Measurements from ENCODE around the gene TNFRSF18. TPM values are rescaled to one million over a fixed set of nuclear protein-coding genes. Genes with fewer than 3 reads are reported as not detected.
A peak's percentile ranks its signal among the peaks of the same experiment; 100 is the strongest.

Gene TNFRSF18
- total and polyA plus RNA-seq, 7 experiments from 2014 or later, result 0.32 to 81.7 (median 7.6) TPM; not detected in 3

DNA sequence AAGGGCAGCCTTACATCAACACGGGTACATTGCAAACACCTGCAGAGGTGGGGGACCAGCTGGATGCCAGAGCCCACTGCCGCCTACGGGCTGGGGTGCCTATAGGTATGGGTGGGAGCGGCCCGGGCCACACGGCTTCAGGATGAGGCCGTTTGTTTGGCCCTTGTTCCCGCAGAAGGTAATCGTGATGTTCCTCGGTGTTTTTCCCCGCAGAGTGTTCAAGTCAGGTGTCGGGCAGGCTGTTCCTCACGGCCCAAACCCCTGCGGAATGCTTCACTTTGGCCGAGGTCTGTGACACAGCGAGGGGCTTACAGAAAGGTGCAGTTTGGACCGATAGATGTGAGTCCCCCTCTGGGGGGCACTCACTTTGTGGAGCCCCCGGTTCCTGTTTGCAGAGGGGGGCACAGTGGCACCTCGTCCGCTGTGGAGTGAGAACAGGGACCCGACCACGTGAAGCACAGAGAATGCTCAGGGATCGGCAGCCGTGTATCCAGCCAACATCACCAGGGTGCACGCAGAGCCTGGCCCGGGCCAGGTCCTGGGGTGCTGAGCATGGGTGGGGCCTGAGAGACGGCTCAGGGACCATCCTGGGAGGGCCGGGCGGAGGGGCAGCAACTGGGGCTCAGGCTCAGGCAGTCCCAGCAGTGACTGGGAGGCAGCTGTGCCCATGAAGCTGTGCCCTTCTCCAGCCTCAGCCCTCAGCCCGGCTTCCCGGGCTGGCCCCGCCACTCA, 33.2 kb downstream of the TNFRSF18 start:
- DNase-seq, result no peak
- Mint-ChIP-seq H3K9me3 (peaks cover 0 to 2% (median 0%) of the 10 kb centered on the region in 11 donors), H3K4me1 (peaks cover 7 to 25% (median 9%) of the 10 kb centered on the region in 7 donors), H3K4me3 (peak overlapping the region in 6 of 10 donors; percentile 6 to 58 (median 38)), H3K36me3 (no peaks in the 10 kb centered on the region), H3K27ac (peak overlapping the region in 1 of 9 donors; percentile 49), H3K27me3 (peaks cover 4 to 23% (median 4%) of the 10 kb centered on the region in 5 donors)
- Histone ChIP-seq H3K9me3 (ENCODE audit: control insufficient read depth in 2 of 3, low read length in 3 of 3) (no peaks in the 10 kb centered on the region), H3K4me3 (ENCODE audit: low read length) (peak overlapping the region; percentile 24), H3K36me3 (ENCODE audit: control insufficient read depth in 2 of 3, insufficient read depth in 3 of 3, low read length in 3 of 3) (no peaks in the 10 kb centered on the region), H3K27me3 (ENCODE audit: control insufficient read depth in 2 of 2, insufficient read depth in 2 of 2, low read length in 2 of 2) (no peaks in the 10 kb centered on the region), H3K4me1 (ENCODE audit: control insufficient read depth in 2 of 2, insufficient read depth in 2 of 2, low read length in 2 of 2) (peaks cover 6 to 18% of the 10 kb centered on the region in 2 donors), H3K27ac (ENCODE audit: low read depth, low read length) (no peak overlapping the region)
- CTCF ChIA-PET, result no interaction called here
- intact Hi-C loops (cut with micrococcal nuclease), result loop anchor here in 1 of 2 donors (5.0 kb wide), 1 partner anchor 34 kb away; the partner anchor contains the start of gene TNFRSF18
- no peak for ATAC-seq
- POLR2A ChIA-PET, result interaction anchor here (0.5 to 0.6 kb wide), 2 partner anchors 140 to 237 kb away, joined by 3 to 4 read pairs; no protein-coding TSS in a partner anchor

DNA sequence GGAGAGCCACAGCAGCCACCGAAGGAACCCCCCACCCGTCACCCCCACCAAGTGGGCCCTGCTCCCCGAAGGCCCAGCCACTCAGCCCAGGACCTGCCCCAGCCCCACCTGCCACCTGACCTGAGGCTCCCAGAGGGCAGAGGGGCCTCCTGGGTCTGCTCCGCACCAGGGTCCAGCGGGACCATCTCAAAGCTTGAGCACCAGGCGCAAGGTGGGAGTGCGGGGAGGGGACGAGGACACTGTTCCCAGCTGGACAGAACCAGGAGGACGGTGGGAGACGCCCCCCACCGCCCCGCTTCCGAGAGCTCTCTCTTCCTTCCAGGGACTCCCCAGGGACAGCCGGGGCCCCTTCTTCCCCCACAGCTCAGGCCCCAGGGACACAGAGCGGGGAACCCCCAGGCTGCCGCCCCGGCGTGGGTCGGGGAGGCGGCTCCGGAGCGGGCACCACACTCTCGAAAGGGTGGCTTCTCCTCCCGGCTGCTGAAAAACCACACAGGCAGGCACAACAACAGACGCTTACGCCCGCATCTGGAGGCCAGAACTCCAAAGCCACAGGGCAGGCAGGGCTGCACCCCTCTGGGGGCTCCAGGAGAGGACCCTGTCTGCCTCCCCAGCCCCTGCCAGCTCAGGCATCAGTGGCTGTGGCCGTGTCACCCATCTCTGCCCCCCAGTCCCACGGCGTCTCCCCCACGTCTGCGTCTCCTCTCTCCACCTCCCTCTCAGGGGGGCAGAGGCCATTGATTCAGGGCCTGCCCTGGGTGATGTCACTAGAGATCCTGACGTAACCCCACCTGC, 34.6 kb downstream of the TNFRSF18 start:
- peak overlapping the region in 5 of 10 donors; percentile 21 to 68 (median 51) for H3K4me3 Mint-ChIP-seq
- H3K36me3 Mint-ChIP-seq, result no peaks in the 10 kb centered on the region
- DNase-seq, result peak in 1 of 9 donors; percentile 23
- no peaks in the 10 kb centered on the region for H3K9me3 Mint-ChIP-seq
- ChIA-PET CTCF (no interaction called here), POLR2A (interaction anchor here (0.6 to 1.0 kb wide), 2 partner anchors 14 to 18 kb away, joined by 3 to 4 read pairs; no protein-coding TSS in a partner anchor)
- peaks cover 0 to 20% (median 4%) of the 10 kb centered on the region in 5 donors for H3K27me3 Mint-ChIP-seq
- Histone ChIP-seq H3K9me3 (ENCODE audit: control insufficient read depth in 2 of 3, low read length in 3 of 3) (no peaks in the 10 kb centered on the region), H3K36me3 (ENCODE audit: control insufficient read depth in 2 of 3, insufficient read depth in 3 of 3, low read length in 3 of 3) (no peaks in the 10 kb centered on the region), H3K27ac (ENCODE audit: low read depth, low read length) (no peak overlapping the region), H3K4me3 (ENCODE audit: low read length) (no peak overlapping the region), H3K4me1 (ENCODE audit: control insufficient read depth in 2 of 2, insufficient read depth in 2 of 2, low read length in 2 of 2) (peaks cover 6 to 18% of the 10 kb centered on the region in 2 donors), H3K27me3 (ENCODE audit: control insufficient read depth in 2 of 2, insufficient read depth in 2 of 2, low read length in 2 of 2) (no peaks in the 10 kb centered on the region)
- ATAC-seq, result peak; percentile 58
- H3K27ac Mint-ChIP-seq, result peak overlapping the region in 2 of 9 donors; percentile 14 to 22
- H3K4me1 Mint-ChIP-seq, result peaks cover 6 to 25% (median 9%) of the 10 kb centered on the region in 7 donors
- intact Hi-C loops (cut with micrococcal nuclease), result loop anchor here in 1 of 2 donors (5.0 kb wide), 1 partner anchor 36 kb away; the partner anchor contains the start of gene TNFRSF18

DNA sequence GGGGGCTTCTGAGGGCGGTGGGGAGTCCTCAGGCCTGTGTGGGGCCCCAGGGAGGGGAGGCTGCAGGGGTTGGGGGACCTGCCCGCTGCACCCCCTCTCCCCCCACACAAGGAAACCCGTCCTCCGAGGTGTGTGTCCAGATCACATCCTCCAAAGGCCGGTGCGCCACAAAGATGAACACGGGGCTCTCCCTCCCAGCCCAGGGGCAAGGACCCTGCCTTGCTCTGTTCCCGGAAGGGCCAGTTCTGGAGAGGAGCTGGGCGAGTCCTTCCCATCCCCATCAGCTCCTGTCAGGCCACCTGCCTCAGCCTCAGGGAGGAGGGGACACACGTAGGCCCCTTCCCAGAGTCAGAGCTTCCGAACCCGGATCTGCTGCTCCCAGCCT, 35.2 kb downstream of the TNFRSF18 start:
- no peaks in the 10 kb centered on the region for H3K36me3 ChIP-seq (ENCODE audit: control insufficient read depth in 2 of 3, insufficient read depth in 3 of 3, low read length in 3 of 3)
- ChIA-PET POLR2A (interaction anchor here (1.0 kb wide), 1 partner anchor 13 kb away, joined by 3 read pairs; no protein-coding TSS in a partner anchor), CTCF (no interaction called here)
- H3K36me3 Mint-ChIP-seq, result no peaks in the 10 kb centered on the region
- H3K27ac Mint-ChIP-seq, result no peak overlapping the region
- no peak overlapping the region for H3K27ac ChIP-seq (ENCODE audit: low read depth, low read length)
- peaks cover 0 to 19% (median 4%) of the 10 kb centered on the region in 5 donors for H3K27me3 Mint-ChIP-seq
- no peak overlapping the region for H3K4me3 Mint-ChIP-seq
- H3K9me3 ChIP-seq (ENCODE audit: control insufficient read depth in 2 of 3, low read length in 3 of 3), result no peaks in the 10 kb centered on the region
- H3K9me3 Mint-ChIP-seq, result no peaks in the 10 kb centered on the region
- no peak overlapping the region for H3K4me3 ChIP-seq (ENCODE audit: low read length)
- H3K27me3 ChIP-seq (ENCODE audit: control insufficient read depth in 2 of 2, insufficient read depth in 2 of 2, low read length in 2 of 2), result no peaks in the 10 kb centered on the region
- ATAC-seq (no peak), DNase-seq (no peak)
- peaks cover 6 to 18% of the 10 kb centered on the region in 2 donors for H3K4me1 ChIP-seq (ENCODE audit: control insufficient read depth in 2 of 2, insufficient read depth in 2 of 2, low read length in 2 of 2)
- H3K4me1 Mint-ChIP-seq, result peaks cover 5 to 25% (median 9%) of the 10 kb centered on the region in 7 donors
- intact Hi-C loops (cut with micrococcal nuclease), result loop anchor here in 1 of 2 donors (5.0 kb wide), 1 partner anchor 36 kb away; the partner anchor contains the start of gene TNFRSF18

DNA sequence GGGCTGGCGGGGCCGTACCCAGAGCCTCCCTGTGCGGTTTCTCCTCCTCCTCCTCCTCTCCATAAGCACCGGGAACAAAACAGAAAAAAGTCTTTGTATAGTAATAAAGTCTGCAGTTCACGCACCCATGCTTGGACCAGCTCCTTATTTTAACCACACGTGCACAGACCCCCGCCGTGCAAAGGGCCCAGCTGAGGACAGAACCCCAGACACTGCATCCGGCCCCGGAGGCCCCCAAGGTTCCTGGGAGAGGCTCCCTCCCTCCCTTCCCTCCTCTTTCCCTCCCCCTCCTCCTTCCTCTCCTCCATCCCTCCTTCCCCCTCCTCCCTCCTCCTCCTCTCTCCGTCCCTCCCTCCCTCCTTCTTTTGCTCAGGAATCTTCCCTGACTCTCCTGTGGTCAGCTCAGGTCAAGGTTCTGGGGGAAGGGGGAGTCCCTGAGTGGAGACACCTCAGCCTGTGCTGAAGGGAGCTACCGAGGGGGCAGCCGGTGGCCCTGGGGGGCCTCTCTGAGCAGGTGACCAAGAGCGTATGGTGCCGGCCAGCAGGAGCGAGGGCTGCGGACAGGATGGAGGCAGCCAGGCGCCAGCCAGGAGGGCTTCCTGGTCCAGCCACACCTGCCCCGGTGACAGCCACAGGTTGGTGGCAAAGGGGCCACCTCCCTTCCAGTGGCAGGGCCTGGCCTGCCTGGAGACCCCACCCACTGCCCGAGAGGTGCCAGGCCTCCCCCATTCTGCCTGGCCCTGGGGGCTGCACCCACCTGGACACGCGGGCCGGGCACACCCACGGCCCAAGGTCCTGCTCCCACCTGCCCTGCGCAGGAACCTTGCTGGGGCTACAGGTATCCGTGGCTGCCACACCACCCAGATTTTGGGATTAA, 35.9 kb downstream of the TNFRSF18 start:
- ATAC-seq, result no peak
- CTCF ChIA-PET, result no interaction called here
- no peak overlapping the region for H3K4me3 ChIP-seq (ENCODE audit: low read length)
- DNase-seq, result no peak
- no peaks in the 10 kb centered on the region for H3K9me3 ChIP-seq (ENCODE audit: control insufficient read depth in 2 of 3, low read length in 3 of 3)
- POLR2A ChIA-PET, result interaction anchor here (1.0 kb wide), 1 partner anchor 13 kb away, joined by 3 read pairs; no protein-coding TSS in a partner anchor
- H3K4me1 ChIP-seq (ENCODE audit: control insufficient read depth in 2 of 2, insufficient read depth in 2 of 2, low read length in 2 of 2), result peaks cover 6 to 18% of the 10 kb centered on the region in 2 donors
- peak overlapping the region in 3 of 10 donors; percentile 25 to 60 (median 47) for H3K4me3 Mint-ChIP-seq
- no peaks in the 10 kb centered on the region for H3K27me3 ChIP-seq (ENCODE audit: control insufficient read depth in 2 of 2, insufficient read depth in 2 of 2, low read length in 2 of 2)
- intact Hi-C loops (cut with micrococcal nuclease), result loop anchor here in 1 of 2 donors (5.0 kb wide), 1 partner anchor 37 kb away; the partner anchor contains the start of gene TNFRSF18
- no peaks in the 10 kb centered on the region for H3K36me3 Mint-ChIP-seq
- H3K27ac ChIP-seq (ENCODE audit: low read depth, low read length), result no peak overlapping the region
- peaks cover 7 to 25% (median 9%) of the 10 kb centered on the region in 7 donors for H3K4me1 Mint-ChIP-seq
- no peaks in the 10 kb centered on the region for H3K36me3 ChIP-seq (ENCODE audit: control insufficient read depth in 2 of 3, insufficient read depth in 3 of 3, low read length in 3 of 3)
- no peaks in the 10 kb centered on the region for H3K9me3 Mint-ChIP-seq
- H3K27me3 Mint-ChIP-seq, result peaks cover 0 to 14% (median 4%) of the 10 kb centered on the region in 5 donors
- H3K27ac Mint-ChIP-seq, result peak overlapping the region in 1 of 9 donors; percentile 33

DNA sequence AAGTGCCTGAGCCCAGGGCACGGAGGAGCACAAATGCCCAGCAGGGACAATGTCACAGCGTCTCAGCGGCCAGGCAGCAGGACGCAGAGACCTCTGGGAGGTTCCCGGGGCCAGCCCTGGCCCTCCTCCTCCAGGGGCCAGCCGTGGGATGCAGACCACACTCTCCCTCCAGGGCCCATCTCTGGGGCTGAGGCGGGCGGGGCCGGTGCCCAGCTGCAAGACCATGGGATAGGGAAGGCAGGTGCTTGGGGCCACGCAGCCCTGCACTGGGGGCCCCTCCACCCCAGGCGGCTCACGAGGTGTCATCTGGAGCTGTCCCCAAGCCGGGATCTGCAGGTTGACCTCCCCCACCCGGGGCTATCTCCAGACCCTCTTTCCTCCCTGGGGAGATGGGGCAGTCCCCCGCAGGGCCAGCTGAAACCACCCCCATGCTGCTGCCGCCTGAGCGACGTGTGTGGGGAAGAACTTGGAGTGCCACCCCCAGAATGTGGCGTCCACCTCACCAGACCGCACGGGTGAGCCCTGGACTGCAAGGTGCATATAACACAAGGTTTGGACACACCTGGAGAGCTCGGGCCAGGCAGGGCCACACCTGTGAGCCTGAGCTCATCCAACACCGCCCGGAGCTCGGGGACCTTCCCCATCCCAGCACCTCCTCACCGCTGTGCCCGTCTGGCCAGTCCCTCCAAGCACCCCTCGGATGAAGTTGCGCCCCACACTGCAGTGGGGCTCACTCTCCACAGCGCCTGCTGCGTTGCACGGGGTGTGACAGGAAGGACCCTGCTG, 36.8 kb downstream of the TNFRSF18 start:
- H3K27ac ChIP-seq (ENCODE audit: low read depth, low read length), result no peak overlapping the region
- ChIA-PET POLR2A (no interaction called here), CTCF (no interaction called here)
- peaks cover 6 to 18% of the 10 kb centered on the region in 2 donors for H3K4me1 ChIP-seq (ENCODE audit: control insufficient read depth in 2 of 2, insufficient read depth in 2 of 2, low read length in 2 of 2)
- no peak for DNase-seq
- H3K9me3 ChIP-seq (ENCODE audit: control insufficient read depth in 2 of 3, low read length in 3 of 3), result no peaks in the 10 kb centered on the region
- ATAC-seq, result no peak
- intact Hi-C loops (cut with micrococcal nuclease), result loop anchor here in 1 of 2 donors (5.0 kb wide), 1 partner anchor 38 kb away; the partner anchor contains the start of gene TNFRSF18
- H3K4me1 Mint-ChIP-seq, result peaks cover 5 to 25% (median 9%) of the 10 kb centered on the region in 7 donors
- H3K27me3 ChIP-seq (ENCODE audit: control insufficient read depth in 2 of 2, insufficient read depth in 2 of 2, low read length in 2 of 2), result no peaks in the 10 kb centered on the region
- H3K4me3 ChIP-seq (ENCODE audit: low read length), result no peak overlapping the region
- peak overlapping the region in 1 of 9 donors; percentile 33 for H3K27ac Mint-ChIP-seq
- no peaks in the 10 kb centered on the region for H3K36me3 Mint-ChIP-seq
- H3K27me3 Mint-ChIP-seq, result peaks cover 0 to 11% (median 4%) of the 10 kb centered on the region in 5 donors
- no peaks in the 10 kb centered on the region for H3K9me3 Mint-ChIP-seq
- no peaks in the 10 kb centered on the region for H3K36me3 ChIP-seq (ENCODE audit: control insufficient read depth in 2 of 3, insufficient read depth in 3 of 3, low read length in 3 of 3)
- H3K4me3 Mint-ChIP-seq, result peak overlapping the region in 2 of 10 donors; percentile 47 to 60

Measured in naive thymus-derived CD4-positive, alpha-beta T cell (primary cell).